Progenitor cell of endocrine pancreas (in vitro differentiated cells): ENCODE data around the gene ATF7. TPM values are rescaled to one million over a fixed set of nuclear protein-coding genes. Genes with fewer than 3 reads are reported as not detected.

Source experiments
- DNase-seq: peaks from one replicate; pipeline ENCODE4 v3.0.0; 2021; ENCODE audit warnings: low spot score; ENCODE audit not compliant: unreplicated experiment
- H3K27ac Mint-ChIP-seq: 2 replicates; pipeline ENCODE4 v1.8.0; 2021; ENCODE audit warnings: mild to moderate bottlenecking, moderate library complexity, mixed read lengths
- H3K27me3 Mint-ChIP-seq: 2 replicates; pipeline ENCODE4 v1.8.0; 2021; ENCODE audit warnings: mixed read lengths
- H3K36me3 Mint-ChIP-seq: 2 replicates; pipeline ENCODE4 v1.8.0; 2022; ENCODE audit warnings: mixed read lengths; ENCODE audit not compliant: insufficient read depth
- H3K4me1 Mint-ChIP-seq: 2 replicates; pipeline ENCODE4 v1.8.0; 2021; ENCODE audit warnings: low read depth, mixed read lengths
- H3K4me3 Mint-ChIP-seq: 2 replicates; pipeline ENCODE4 v1.8.0; 2021; ENCODE audit warnings: low read depth, mild to moderate bottlenecking, moderate library complexity, mixed read lengths
- H3K9me3 Mint-ChIP-seq: 2 replicates; pipeline ENCODE4 v1.8.0; 2021; ENCODE audit warnings: low read depth, mixed read lengths
- CTCF ChIP-seq: fragments of 200-600 bp; sonication (generic); IDR thresholded peaks from one replicate; pipeline ENCODE4 v1.5.0; 2021; ENCODE audit warnings: antibody characterized with exemption, mild to moderate bottlenecking; ENCODE audit not compliant: unreplicated experiment
- total RNA-seq: library from RNA; stranded (reverse); gene quantifications from 2 replicates; pipeline ENCODE4 v1.2.1, GENCODE V29; 2021

ATF7 gene
- total RNA-seq, 1 donor from 2014 or later: 51.7 TPM

GRCh38 chr12:53664936-53665335 lies 38.8 kb upstream of the ATF7 start:
- no peaks in the 10 kb centered on the region for H3K9me3 Mint-ChIP-seq
- no peak for TF ChIP-seq CTCF
- no peak for DNase-seq
- H3K4me3 Mint-ChIP-seq: no peak overlapping the region
- no peaks in the 10 kb centered on the region for H3K27me3 Mint-ChIP-seq
- H3K4me1 Mint-ChIP-seq: peaks cover 4% of the 10 kb centered on the region
- H3K27ac Mint-ChIP-seq: peak overlapping the region; percentile 19
- peaks cover 31% of the 10 kb centered on the region for H3K36me3 Mint-ChIP-seq

- Mint-ChIP-seq H3K27ac (peak overlapping the region; percentile 34), H3K4me1 (peaks cover 11% of the 10 kb centered on the region), H3K9me3 (no peaks in the 10 kb centered on the region), H3K36me3 (peaks cover 24% of the 10 kb centered on the region), H3K27me3 (no peaks in the 10 kb centered on the region), H3K4me3 (no peak overlapping the region)
- TF ChIP-seq CTCF: no peak
- no peak for DNase-seq
Observed at GRCh38 chr12:53664191-53664590, 38.0 kb upstream of the ATF7 start.

- Mint-ChIP-seq H3K36me3 (peaks cover 16% of the 10 kb centered on the region), H3K27ac (peak overlapping the region; percentile 99), H3K4me3 (no peak overlapping the region), H3K27me3 (no peaks in the 10 kb centered on the region), H3K4me1 (peaks cover 36% of the 10 kb centered on the region), H3K9me3 (no peaks in the 10 kb centered on the region)
- TF ChIP-seq CTCF: no peak
- DNase-seq: no peak
Observed at GRCh38 chr12:53660041-53660440, 33.9 kb upstream of the ATF7 start.

GRCh38 chr12:53659571-53659981 lies 33.4 kb upstream of the ATF7 start:
- Mint-ChIP-seq H3K4me3 (peak overlapping the region; percentile 5), H3K9me3 (no peaks in the 10 kb centered on the region), H3K27ac (peak overlapping the region; percentile 99), H3K27me3 (no peaks in the 10 kb centered on the region), H3K36me3 (peaks cover 14% of the 10 kb centered on the region), H3K4me1 (peaks cover 36% of the 10 kb centered on the region)
- no peak for TF ChIP-seq CTCF
- no peak for DNase-seq

GRCh38 chr12:53659011-53659551 lies 32.9 kb upstream of the ATF7 start:
- H3K4me1 Mint-ChIP-seq: peaks cover 36% of the 10 kb centered on the region
- peak; percentile 19 for DNase-seq
- TF ChIP-seq CTCF: no peak
- peak overlapping the region; percentile 99 for H3K27ac Mint-ChIP-seq
- H3K9me3 Mint-ChIP-seq: no peaks in the 10 kb centered on the region
- peak overlapping the region; percentile 5 for H3K4me3 Mint-ChIP-seq
- H3K36me3 Mint-ChIP-seq: peaks cover 10% of the 10 kb centered on the region
- H3K27me3 Mint-ChIP-seq: no peaks in the 10 kb centered on the region
